Panc1 (cell line): ENCODE results near the gene ZBTB46.

ENCODE experiments used
- POLR2AphosphoS5 ChIP-seq: IDR thresholded peaks from 2 replicates; pipeline ENCODE4 v1.6.1; 2012; ENCODE audit warnings: mild to moderate bottlenecking, low read depth, low read length, moderate library complexity
- TF ChIP-seq, protein P1 (sequence below): fragments of 450-650 bp; IDR thresholded peaks from 2 replicates; pipeline ENCODE4 v1.5.1; 2017; ENCODE audit warnings: mild to moderate bottlenecking

DNA sequence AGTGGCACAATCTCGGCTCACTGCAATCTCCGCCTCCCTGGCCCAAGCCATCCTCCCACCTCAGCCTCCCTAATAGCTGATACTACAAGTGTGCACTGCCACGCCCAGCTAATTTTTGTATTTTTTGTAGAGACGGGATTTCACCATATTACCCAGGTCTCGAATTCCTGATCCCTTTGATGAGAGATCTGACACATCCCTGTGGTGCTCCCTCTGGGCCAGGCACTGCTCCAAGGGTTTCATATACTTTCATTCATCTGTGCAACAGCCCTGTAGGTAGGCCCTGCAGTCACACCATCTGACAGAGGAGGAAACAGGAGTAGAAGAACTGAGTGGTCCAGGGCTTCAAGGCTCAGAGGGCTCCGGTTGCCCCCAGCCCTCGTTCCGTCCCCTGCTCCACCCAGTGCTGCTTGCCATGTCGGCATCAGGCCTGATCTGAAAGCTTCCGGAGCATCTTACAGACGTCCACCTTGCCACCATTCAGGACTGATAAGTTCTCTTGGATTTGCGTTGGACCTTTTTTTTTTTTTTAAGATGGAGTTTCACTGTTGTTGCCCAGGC lies 119.9 kb downstream of the ZBTB46 start:
- TF ChIP-seq, protein P1, sequence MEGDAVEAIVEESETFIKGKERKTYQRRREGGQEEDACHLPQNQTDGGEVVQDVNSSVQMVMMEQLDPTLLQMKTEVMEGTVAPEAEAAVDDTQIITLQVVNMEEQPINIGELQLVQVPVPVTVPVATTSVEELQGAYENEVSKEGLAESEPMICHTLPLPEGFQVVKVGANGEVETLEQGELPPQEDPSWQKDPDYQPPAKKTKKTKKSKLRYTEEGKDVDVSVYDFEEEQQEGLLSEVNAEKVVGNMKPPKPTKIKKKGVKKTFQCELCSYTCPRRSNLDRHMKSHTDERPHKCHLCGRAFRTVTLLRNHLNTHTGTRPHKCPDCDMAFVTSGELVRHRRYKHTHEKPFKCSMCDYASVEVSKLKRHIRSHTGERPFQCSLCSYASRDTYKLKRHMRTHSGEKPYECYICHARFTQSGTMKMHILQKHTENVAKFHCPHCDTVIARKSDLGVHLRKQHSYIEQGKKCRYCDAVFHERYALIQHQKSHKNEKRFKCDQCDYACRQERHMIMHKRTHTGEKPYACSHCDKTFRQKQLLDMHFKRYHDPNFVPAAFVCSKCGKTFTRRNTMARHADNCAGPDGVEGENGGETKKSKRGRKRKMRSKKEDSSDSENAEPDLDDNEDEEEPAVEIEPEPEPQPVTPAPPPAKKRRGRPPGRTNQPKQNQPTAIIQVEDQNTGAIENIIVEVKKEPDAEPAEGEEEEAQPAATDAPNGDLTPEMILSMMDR: no peak
- TF ChIP-seq POLR2AphosphoS5: no peak
